BE2C (cell line): ENCODE data around the gene ANKDD1B.

Source experiments
- DNase-seq: peaks from one replicate; pipeline ENCODE4 v3.0.0-alpha.2; 2020
- H3K27me3 ChIP-seq: fragments of 250-450 bp; sonication (Bioruptor Pico); 2 replicates; pipeline ENCODE4 v1.5.1; 2020; ENCODE audit warnings: mild to moderate bottlenecking
- H3K36me3 ChIP-seq: fragments of 250-450 bp; sonication (Bioruptor Pico); 2 replicates; pipeline ENCODE4 v1.5.1; 2020; ENCODE audit warnings: mild to moderate bottlenecking
- H3K4me1 ChIP-seq: fragments of 250-450 bp; sonication (Bioruptor Pico); 2 replicates; pipeline ENCODE4 v1.5.1; 2020
- H3K4me3 ChIP-seq: 2 replicates; pipeline ENCODE4 v1.5.1; 2011; ENCODE audit warnings: low read depth, low read length
- H3K9me3 ChIP-seq: fragments of 250-450 bp; sonication (Bioruptor Pico); 2 replicates; pipeline ENCODE4 v1.5.1; 2020
- CTCF ChIP-seq: IDR thresholded peaks from 2 replicates; pipeline ENCODE4 v1.5.1; 2012; ENCODE audit warnings: mild to moderate bottlenecking, low read depth, low read length

ANKDD1B gene

DNA sequence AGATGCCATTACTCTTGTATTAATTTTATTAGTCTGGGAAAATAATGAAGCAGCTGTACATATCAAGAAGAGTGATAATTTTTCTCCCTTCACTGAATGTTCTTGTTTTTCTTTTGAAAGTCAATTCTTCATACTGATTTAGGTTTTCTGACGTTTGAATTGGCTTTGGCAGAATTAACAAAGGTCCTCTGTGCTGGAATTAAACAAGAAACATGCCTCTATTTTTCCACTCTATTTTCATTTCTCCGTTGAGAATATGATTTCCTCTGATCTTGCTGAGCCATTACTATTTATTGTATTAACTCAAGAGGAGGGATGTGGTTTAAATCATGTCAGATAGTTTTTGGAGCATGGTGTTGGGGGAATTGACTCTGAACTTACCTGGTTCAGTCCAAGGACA lies 42.3 kb downstream of the ANKDD1B start:
- Histone ChIP-seq H3K4me1 (peaks cover 10% of the 10 kb centered on the region), H3K27me3 (no peaks in the 10 kb centered on the region)

DNA sequence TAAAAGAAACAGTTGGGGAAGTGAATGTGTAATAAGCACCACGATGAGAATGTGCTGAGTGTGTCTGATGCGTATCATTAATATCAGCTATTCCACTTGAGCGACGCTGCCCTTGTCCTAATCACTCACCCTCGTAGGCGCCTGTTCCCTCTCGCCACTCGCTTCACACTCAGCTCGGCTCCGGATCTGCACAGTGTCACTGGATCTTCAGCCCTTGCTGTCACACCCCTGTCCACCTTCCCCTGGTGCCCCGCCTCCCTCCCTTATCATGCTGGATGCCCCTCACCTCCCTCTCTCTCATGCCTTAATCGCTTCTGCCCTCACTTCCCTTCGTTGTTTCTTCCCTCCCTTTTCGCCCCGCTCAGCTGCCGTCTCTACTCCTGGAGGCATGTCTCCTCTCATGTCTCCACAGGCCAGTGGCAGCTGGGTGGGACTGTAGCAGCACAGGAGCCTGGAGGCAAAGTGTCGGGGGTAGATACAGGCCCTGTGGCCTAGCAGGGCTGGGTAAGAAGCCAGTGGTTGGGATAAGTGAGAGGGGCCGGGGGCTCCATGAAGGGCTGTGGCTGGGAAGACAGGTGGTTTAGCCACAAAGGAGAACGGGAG lies 43.5 kb downstream of the ANKDD1B start:
- Histone ChIP-seq H3K9me3 (no peaks in the 10 kb centered on the region), H3K36me3 (no peaks in the 10 kb centered on the region), H3K4me3 (no peak overlapping the region), H3K27me3 (no peaks in the 10 kb centered on the region), H3K4me1 (peaks cover 10% of the 10 kb centered on the region)
- no peak for DNase-seq
- no peak for TF ChIP-seq CTCF

More for the DNA sequence above, 42.3 kb downstream of the ANKDD1B start:
- no peak for DNase-seq
- Histone ChIP-seq H3K36me3 (no peaks in the 10 kb centered on the region), H3K4me3 (no peak overlapping the region), H3K9me3 (no peaks in the 10 kb centered on the region)
- TF ChIP-seq CTCF: no peak

DNA sequence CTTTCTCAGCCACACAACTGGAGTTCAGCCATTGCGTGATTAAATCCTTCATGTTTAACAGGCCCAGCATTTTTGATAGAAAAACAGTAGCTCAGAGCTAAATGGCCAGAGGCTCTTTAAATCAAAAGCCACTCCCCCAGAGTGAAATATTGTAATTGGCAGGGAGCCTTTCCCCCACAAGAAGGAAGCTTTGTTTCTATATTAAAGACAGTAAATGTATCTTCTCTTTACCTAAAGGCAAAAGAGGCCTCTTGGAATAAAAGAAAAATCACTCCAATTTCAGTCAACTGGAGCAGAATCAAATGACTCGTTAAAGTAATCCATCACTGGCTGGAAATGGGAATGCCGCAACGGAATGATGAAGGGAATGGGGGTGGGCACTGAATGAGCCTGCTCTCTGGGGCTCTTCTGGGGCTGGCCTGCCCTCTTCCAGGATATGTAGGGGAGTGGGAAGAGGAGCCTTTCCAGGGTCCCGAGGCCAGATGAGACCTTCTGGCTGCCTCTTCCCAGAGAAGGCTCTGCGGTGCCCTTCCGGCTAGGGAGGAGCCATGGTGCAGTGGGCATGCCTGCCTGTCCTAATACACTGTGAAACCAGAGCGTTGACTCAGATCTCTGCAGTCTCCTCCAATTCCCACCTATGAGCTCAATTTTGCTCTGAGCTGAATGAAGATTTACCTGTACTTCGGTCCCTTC lies 45.2 kb downstream of the ANKDD1B start:
- DNase-seq: peak; percentile 68
- Histone ChIP-seq H3K4me1 (peaks cover 12% of the 10 kb centered on the region), H3K9me3 (no peaks in the 10 kb centered on the region), H3K27me3 (no peaks in the 10 kb centered on the region), H3K36me3 (no peaks in the 10 kb centered on the region), H3K4me3 (peak overlapping the region; percentile 60)
- TF ChIP-seq CTCF: no peak

DNA sequence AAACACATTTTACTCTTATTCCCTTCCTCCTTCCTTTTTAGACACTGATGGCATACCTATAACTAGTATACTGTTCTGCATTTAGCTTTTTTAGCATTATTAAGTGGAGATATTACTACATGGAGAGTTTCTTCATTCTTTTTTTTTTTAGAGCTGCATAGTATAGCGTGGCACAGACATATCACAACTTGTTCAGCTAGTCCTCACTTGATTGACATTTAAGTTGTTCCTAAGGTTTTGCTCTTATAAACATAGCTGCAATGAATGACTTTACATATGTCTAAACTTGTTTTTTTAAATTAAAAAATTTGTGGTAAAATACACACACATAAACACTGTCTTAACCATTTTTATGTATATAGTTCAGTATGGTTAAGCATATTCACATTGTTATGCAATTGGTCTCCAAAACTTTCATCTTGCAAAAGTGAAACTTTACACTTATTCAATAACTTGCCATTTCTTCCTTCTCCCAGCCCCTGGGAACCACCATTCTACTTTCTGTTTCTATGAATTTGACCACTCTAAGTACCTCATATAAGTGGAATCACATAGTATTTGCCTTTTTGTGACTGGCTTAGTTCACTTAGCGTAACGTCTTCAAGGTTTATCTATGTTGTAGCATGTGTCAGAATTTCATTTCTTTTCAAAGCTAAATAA lies 48.7 kb downstream of the ANKDD1B start:
- DNase-seq: no peak
- Histone ChIP-seq H3K4me1 (peaks cover 42% of the 10 kb centered on the region), H3K36me3 (no peaks in the 10 kb centered on the region), H3K27me3 (no peaks in the 10 kb centered on the region), H3K9me3 (no peaks in the 10 kb centered on the region), H3K4me3 (no peak overlapping the region)
- TF ChIP-seq CTCF: no peak

GRCh38 chr5:75660678-75661465 lies 49.6 kb downstream of the ANKDD1B start:
- TF ChIP-seq CTCF: no peak
- Histone ChIP-seq H3K4me3 (no peak overlapping the region), H3K36me3 (no peaks in the 10 kb centered on the region), H3K9me3 (no peaks in the 10 kb centered on the region), H3K4me1 (peaks cover 48% of the 10 kb centered on the region), H3K27me3 (no peaks in the 10 kb centered on the region)
- DNase-seq: no peak
